Skin epidermis (tissue), 12 donors: ENCODE results near the gene PNCK.

ENCODE experiments used
- H3K27ac ChIP-seq, 21 experiments: fragments of 200-600 bp; sonication (generic) in 11 of 21; one replicate each; pipeline ENCODE4 v1.5.0; 2020; ENCODE audit warnings: mild to moderate bottlenecking in 3 of 21, inconsistent platforms in 2 of 21, moderate library complexity in 2 of 21
- H3K4me3 ChIP-seq, 7 experiments: fragments of 200-600 bp; sonication (generic) in 2 of 7; one replicate each; pipeline ENCODE4 v1.5.0; 2020; ENCODE audit warnings: inconsistent platforms in 2 of 7, mild to moderate bottlenecking in 2 of 7, moderate library complexity in 1 of 7

The PNCK gene

DNA sequence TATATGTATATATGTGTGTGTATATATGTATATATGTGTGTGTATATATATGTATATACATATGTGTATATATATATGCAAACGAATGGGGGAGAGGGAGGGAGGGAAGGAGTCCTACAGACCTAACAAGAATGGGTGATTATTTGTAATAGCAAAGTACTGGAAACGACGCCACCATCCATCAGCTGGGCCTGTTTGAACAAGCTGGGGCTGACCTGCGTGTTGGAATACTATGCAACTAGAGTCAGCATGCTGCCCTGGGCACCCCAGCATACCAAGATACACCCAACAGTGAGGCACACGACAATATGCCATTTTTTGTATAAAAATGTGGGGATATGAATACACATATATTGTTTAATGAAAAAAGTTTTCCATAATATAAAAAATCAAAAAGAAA, 53.0 kb downstream of the PNCK start:
- Histone ChIP-seq H3K4me3 (no peak overlapping the region), H3K27ac (no peak overlapping the region)
